Measurements from ENCODE around the gene SPP1. TPM values are rescaled to one million over a fixed set of nuclear protein-coding genes. Genes with fewer than 3 reads are reported as not detected.

The SPP1 gene
- polyA plus RNA-seq, 1 donor (not counting 4 experiments of a cell fraction or from before 2014, with no cell fraction given) = 0.84 TPM

GRCh38 chr4:87983996-87984395 is 8.5 kb downstream of the SPP1 start:
- Histone ChIP-seq H2AFZ (ENCODE audit: control insufficient read depth, low read length) (no peak overlapping the region), H3K4me1 (ENCODE audit: control insufficient read depth, extremely low read depth, insufficient read depth, low read length) (no peaks in the 10 kb centered on the region), H3K79me2 (ENCODE audit: control insufficient read depth, insufficient read depth, low read length) (no peaks in the 10 kb centered on the region), H3K27me3 (ENCODE audit: control insufficient read depth, extremely low read depth, insufficient read depth, low read length) (no peaks in the 10 kb centered on the region), H3K27ac (ENCODE audit: control insufficient read depth, insufficient read depth, low read length) (no peak overlapping the region), H4K20me1 (ENCODE audit: control insufficient read depth, extremely low read depth, insufficient read depth, low read length) (no peaks in the 10 kb centered on the region), H3K36me3 (ENCODE audit: control insufficient read depth in 2 of 2, extremely low read depth in 1 of 2, insufficient read depth in 2 of 2, low read length in 2 of 2) (no peaks in the 10 kb centered on the region), H3K4me2 (ENCODE audit: control insufficient read depth, extremely low read depth, insufficient read depth, low read depth, low read length) (no peak overlapping the region), H3K4me3 (ENCODE audit: control insufficient read depth in 2 of 3, extremely low read depth in 1 of 3, insufficient read depth in 2 of 3, low read depth in 1 of 3, low read length in 3 of 3) (no peak overlapping the region), H3K9me1 (ENCODE audit: control insufficient read depth, extremely low read depth, insufficient read depth, low read length) (no peaks in the 10 kb centered on the region), H3K9ac (ENCODE audit: control insufficient read depth, extremely low read depth, insufficient read depth, low read length) (no peak overlapping the region), H3K9me3 (ENCODE audit: control insufficient read depth, low read depth, low read length) (no peaks in the 10 kb centered on the region)
- dilution Hi-C loops (cut with MboI; ENCODE audit: extremely low pct_ligation_motif_present, low sequenced_read_pairs) = no loop called here
- no peak for TF ChIP-seq CTCF (optimal IDR thresholded peaks at IDR 0.05 in 1 of 3, IDR thresholded peaks at IDR 0.05 in 1 of 3, conservative IDR thresholded peaks at IDR 0.05 in 1 of 3; ENCODE audit: extremely low read depth in 1 of 3, insufficient read depth in 2 of 3, low read length in 3 of 3)
- no peak for TF ChIP-seq EZH2 (IDR thresholded peaks at IDR 0.05; ENCODE audit: low read length)
- FAIRE-seq = no peak
- no peak for DNase-seq (ENCODE audit: low read depth, low spot score)

- Histone ChIP-seq H3K27ac (ENCODE audit: control insufficient read depth, insufficient read depth, low read length) (no peak overlapping the region), H3K4me3 (ENCODE audit: control insufficient read depth in 2 of 3, extremely low read depth in 1 of 3, insufficient read depth in 2 of 3, low read depth in 1 of 3, low read length in 3 of 3) (no peak overlapping the region), H3K9ac (ENCODE audit: control insufficient read depth, extremely low read depth, insufficient read depth, low read length) (no peak overlapping the region), H3K9me1 (ENCODE audit: control insufficient read depth, extremely low read depth, insufficient read depth, low read length) (no peaks in the 10 kb centered on the region), H3K36me3 (ENCODE audit: control insufficient read depth in 2 of 2, extremely low read depth in 1 of 2, insufficient read depth in 2 of 2, low read length in 2 of 2) (no peaks in the 10 kb centered on the region), H3K4me2 (ENCODE audit: control insufficient read depth, extremely low read depth, insufficient read depth, low read depth, low read length) (no peak overlapping the region), H2AFZ (ENCODE audit: control insufficient read depth, low read length) (no peak overlapping the region), H3K9me3 (ENCODE audit: control insufficient read depth, low read depth, low read length) (no peaks in the 10 kb centered on the region), H3K27me3 (ENCODE audit: control insufficient read depth, extremely low read depth, insufficient read depth, low read length) (no peaks in the 10 kb centered on the region), H4K20me1 (ENCODE audit: control insufficient read depth, extremely low read depth, insufficient read depth, low read length) (no peaks in the 10 kb centered on the region), H3K4me1 (ENCODE audit: control insufficient read depth, extremely low read depth, insufficient read depth, low read length) (no peaks in the 10 kb centered on the region), H3K79me2 (ENCODE audit: control insufficient read depth, insufficient read depth, low read length) (no peaks in the 10 kb centered on the region)
- TF ChIP-seq EZH2 (IDR thresholded peaks at IDR 0.05; ENCODE audit: low read length) (no peak), CTCF (optimal IDR thresholded peaks at IDR 0.05 in 1 of 3, IDR thresholded peaks at IDR 0.05 in 1 of 3, conservative IDR thresholded peaks at IDR 0.05 in 1 of 3; ENCODE audit: extremely low read depth in 1 of 3, insufficient read depth in 2 of 3, low read length in 3 of 3) (peak; percentile 78 to 96 (median 90))
- dilution Hi-C loops (cut with MboI; ENCODE audit: extremely low pct_ligation_motif_present, low sequenced_read_pairs) = no loop called here
- no peak for DNase-seq (ENCODE audit: low read depth, low spot score)
- peak; percentile 98 for FAIRE-seq
Observed at GRCh38 chr4:87985097-87985886, 9.8 kb downstream of the SPP1 start.
